Stomach (tissue), 4 donors: ENCODE measurements around the gene CTDSPL.

Experiments
- EP300 ChIP-seq: sonication (generic); formaldehyde crosslinking; IDR thresholded peaks from one replicate; pipeline ENCODE4 v1.6.1; 2017; ENCODE audit warnings: antibody characterized with exemption
- POLR2A ChIP-seq, 4 donors: fragments of 450-650 bp; IDR thresholded peaks; one replicate each; pipeline ENCODE4 v1.6.1; 2016; ENCODE audit warnings: antibody characterized with exemption in 4 of 4, control low read depth in 2 of 4, mild to moderate bottlenecking in 1 of 4, moderate library complexity in 1 of 4
- POLR2AphosphoS5 ChIP-seq, 3 donors: sonication (generic); formaldehyde crosslinking; IDR thresholded peaks; one replicate each; pipeline ENCODE4 v1.6.1; 2016; ENCODE audit warnings: antibody characterized with exemption in 3 of 3
- TF ChIP-seq, protein P1 (sequence below), 7 experiments: fragments of 450-650 bp in 4 of 7; fragments of 200-600 bp in 3 of 7; sonication (generic) in 3 of 7; IDR thresholded peaks; one replicate each; pipeline ENCODE4 v1.5.1; 2016 to 2019; ENCODE audit warnings: antibody characterized with exemption in 7 of 7, control low read depth in 2 of 7, mild to moderate bottlenecking in 1 of 7

- TF ChIP-seq, protein P1, sequence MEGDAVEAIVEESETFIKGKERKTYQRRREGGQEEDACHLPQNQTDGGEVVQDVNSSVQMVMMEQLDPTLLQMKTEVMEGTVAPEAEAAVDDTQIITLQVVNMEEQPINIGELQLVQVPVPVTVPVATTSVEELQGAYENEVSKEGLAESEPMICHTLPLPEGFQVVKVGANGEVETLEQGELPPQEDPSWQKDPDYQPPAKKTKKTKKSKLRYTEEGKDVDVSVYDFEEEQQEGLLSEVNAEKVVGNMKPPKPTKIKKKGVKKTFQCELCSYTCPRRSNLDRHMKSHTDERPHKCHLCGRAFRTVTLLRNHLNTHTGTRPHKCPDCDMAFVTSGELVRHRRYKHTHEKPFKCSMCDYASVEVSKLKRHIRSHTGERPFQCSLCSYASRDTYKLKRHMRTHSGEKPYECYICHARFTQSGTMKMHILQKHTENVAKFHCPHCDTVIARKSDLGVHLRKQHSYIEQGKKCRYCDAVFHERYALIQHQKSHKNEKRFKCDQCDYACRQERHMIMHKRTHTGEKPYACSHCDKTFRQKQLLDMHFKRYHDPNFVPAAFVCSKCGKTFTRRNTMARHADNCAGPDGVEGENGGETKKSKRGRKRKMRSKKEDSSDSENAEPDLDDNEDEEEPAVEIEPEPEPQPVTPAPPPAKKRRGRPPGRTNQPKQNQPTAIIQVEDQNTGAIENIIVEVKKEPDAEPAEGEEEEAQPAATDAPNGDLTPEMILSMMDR (IDR thresholded peaks at IDR 0.05): peak in 1 of 7 experiments; percentile 19
- TF ChIP-seq POLR2A (IDR thresholded peaks at IDR 0.05): no peak
- TF ChIP-seq POLR2AphosphoS5 (IDR thresholded peaks at IDR 0.05): no peak
- TF ChIP-seq EP300: no peak
These were observed 47.1 kb upstream of the CTDSPL start for GRCh38 chr3:37814547-37814946.
